HepG2 (cell line): ENCODE data around the gene NBPF11. TPM values are rescaled to one million over a fixed set of nuclear protein-coding genes. Genes with fewer than 3 reads are reported as not detected.
"Not testable (repeated sequence)": the region's sequence is repeated elsewhere in the genome, so short reads cannot be mapped to it uniquely, and the experiment has no call there.

Experiments
- ATAC-seq: fragments of 200-7000 bp; cut with Tn5 transposase; 3 replicates; pipeline ENCODE4 v1.9.1; 2020; ENCODE audit warnings: mild to moderate bottlenecking, moderate library complexity
- BruUV-seq: library from RNA; stranded (reverse); fragments of 400-500 nt; replicated peaks from 2 replicates; lab custom pipeline; 2021; lab: Mats Ljungman, UMichigan
- CTCF ChIA-PET: fragments of 300-600 bp; formaldehyde crosslinking; extraction: SDS; loops from one replicate; lab custom pipeline; 2021; ENCODE audit warnings: low total read pairs, inconsistent platforms, low intra/inter-chr PET ratio; lab: Yijun Ruan, JAX
- POLR2A ChIA-PET: fragments of 350-600 bp; sonication (Branson Sonifier 250); formaldehyde crosslinking; loops from one replicate; lab custom pipeline; 2020; ENCODE audit warnings: antibody characterized with exemption, inconsistent platforms; lab: Yijun Ruan, JAX
- DNase-seq: peaks from one replicate; pipeline ENCODE4 v3.0.0-alpha.2; 2015; ENCODE audit warnings: low spot score
- FAIRE-seq: peaks from 3 replicates; lab custom pipeline; 2011; peaks lifted over from hg19 to GRCh38; lab: Jason Lieb, UNC
- H2AFZ ChIP-seq: one replicate; pipeline ENCODE4 v1.6.1; 2011; ENCODE audit warnings: low read length, inconsistent platforms
- H3K27ac ChIP-seq: fragments of 300-600 bp; 3 replicates; pipeline ENCODE4 v1.8.0; 2011; ENCODE audit warnings: mixed run types, mild to moderate bottlenecking, mixed read lengths, low read length, inconsistent platforms; ENCODE audit not compliant: insufficient read depth; ENCODE audit errors: extremely low read length
- H3K27me3 ChIP-seq, 2 experiments: fragments of 200-600 bp in 1 of 2; 2 replicates in 1 of 2; 3 replicates in 1 of 2; pipeline versions ENCODE4 v1.6.0 to v1.8.0; 2011; ENCODE audit warnings: low read length in 2 of 2, mild to moderate bottlenecking in 2 of 2, moderate library complexity in 2 of 2, inconsistent platforms in 1 of 2; ENCODE audit not compliant: insufficient read depth in 2 of 2, control insufficient read depth in 1 of 2
- H3K36me3 ChIP-seq, 2 experiments: fragments of 200-600 bp in 1 of 2; replicated peaks in 1 of 2; 2 replicates in 1 of 2; 3 replicates in 1 of 2; pipeline versions ENCODE4 v1.5.1 to v1.8.0; 2011; ENCODE audit warnings: low read length in 2 of 2, inconsistent platforms in 1 of 2; ENCODE audit not compliant: insufficient read depth in 2 of 2, control insufficient read depth in 1 of 2
- H3K4me1 ChIP-seq: 2 replicates; pipeline ENCODE4 v1.5.1; 2012; ENCODE audit warnings: low read length, inconsistent platforms; ENCODE audit not compliant: insufficient read depth
- H3K4me2 ChIP-seq: 2 replicates; pipeline ENCODE4 v1.6.0; 2011; ENCODE audit warnings: low read depth, low read length, inconsistent platforms
- H3K4me3 ChIP-seq, 3 experiments: fragments of 200-600 bp in 1 of 3; sonication (generic), shearing (Covaris generic) in 1 of 3; replicated peaks in 1 of 3; 2 replicates each; pipeline ENCODE4 v1.5.1; 2011 to 2016; ENCODE audit warnings: low read length in 3 of 3, inconsistent platforms in 2 of 3, low read depth in 2 of 3, mild to moderate bottlenecking in 2 of 3, control low read depth in 1 of 3, mixed read lengths in 1 of 3; ENCODE audit not compliant: insufficient read depth in 1 of 3
- H3K79me2 ChIP-seq: one replicate; pipeline ENCODE4 v1.6.1; 2011; ENCODE audit warnings: low read length, inconsistent platforms; ENCODE audit not compliant: insufficient read depth
- H3K9ac ChIP-seq: 2 replicates; pipeline ENCODE4 v1.6.0; 2011; ENCODE audit warnings: mild to moderate bottlenecking, low read depth, low read length, inconsistent platforms; ENCODE audit not compliant: insufficient read depth
- H3K9me3 ChIP-seq: 2 replicates; pipeline ENCODE4 v1.5.1; 2012; ENCODE audit warnings: mild to moderate bottlenecking, low read length
- H4K20me1 ChIP-seq: 2 replicates; pipeline ENCODE4 v1.6.0; 2011; ENCODE audit warnings: inconsistent platforms, mild to moderate bottlenecking, low read length, moderate library complexity; ENCODE audit not compliant: insufficient read depth
- BCL6 ChIP-seq: IDR thresholded peaks from 2 replicates; pipeline ENCODE4 v1.6.1; 2016; ENCODE audit warnings: missing genetic modification reagents, missing compliant biosample characterization
- SOX13 ChIP-seq, 3 experiments: fragments of 450-650 bp in 1 of 3; sonication (generic) in 1 of 3; formaldehyde crosslinking in 1 of 3; IDR thresholded peaks in 2 of 3; conservative IDR thresholded peaks in 1 of 3; 2 replicates each; pipeline versions ENCODE4 v1.5.0 to v1.6.1; 2016 to 2020; ENCODE audit warnings: antibody characterized with exemption in 1 of 3, mild to moderate bottlenecking in 1 of 3, missing compliant biosample characterization in 1 of 3, missing genetic modification reagents in 1 of 3, moderate library complexity in 1 of 3
- SOX5 ChIP-seq: IDR thresholded peaks from 2 replicates; pipeline ENCODE4 v1.6.1; 2016; ENCODE audit warnings: borderline replicate concordance
- WGBS: methylation state at CpG from one replicate; pipeline ENCODE4 v1.1.6; 2017; ENCODE audit warnings: low lambda C conversion rate; 5-methylcytosine and 5-hydroxymethylcytosine counted together
- in situ Hi-C: cut with HindIII; loops from 2 replicates; pipeline ENCODE4 v1.10.0; 2017; ENCODE audit warnings: low pct_unique_long_range_greater_than_20kb; ENCODE audit not compliant: extremely low pct_ligation_motif_present
- intact Hi-C: fragments of 100-400 bp; cut with micrococcal nuclease; formaldehyde crosslinking; loops from one replicate; pipeline ENCODE4 v1.10.0; 2022; ENCODE audit not compliant: unreplicated experiment
- polyA plus RNA-seq, 8 experiments: library from polyadenylated mRNA; depleted of rRNA in 3 of 8; stranded (reverse) in 7 of 8; unstranded in 1 of 8; fragments of >200 nt; fragmentation: Illumina TruSeq in 4 of 8; extraction: Trizol in 4 of 8; gene quantifications; 2 replicates each; pipeline versions ENCODE4 v1.2.1 to v1.2.3, GENCODE V29; 2011 to 2016; ENCODE audit warnings: low read depth in 4 of 8, missing spikeins in 1 of 8, mixed read lengths in 1 of 8; ENCODE audit not compliant: insufficient read depth in 1 of 8
- total RNA-seq, 5 experiments: library from RNA; depleted of rRNA; stranded (reverse); fragments of >200 nt; fragmentation: Illumina TruSeq; extraction: Trizol; gene quantifications; 2 replicates each; pipeline ENCODE4 v1.2.3, GENCODE V29; 2016; ENCODE audit warnings: low read depth in 1 of 5

The NBPF11 gene
- total and polyA plus RNA-seq, 2 of the 13 experiments (the other 11 are each of a cell fraction or from before 2014, with no cell fraction given): 5.0 to 8.1 TPM

DNA sequence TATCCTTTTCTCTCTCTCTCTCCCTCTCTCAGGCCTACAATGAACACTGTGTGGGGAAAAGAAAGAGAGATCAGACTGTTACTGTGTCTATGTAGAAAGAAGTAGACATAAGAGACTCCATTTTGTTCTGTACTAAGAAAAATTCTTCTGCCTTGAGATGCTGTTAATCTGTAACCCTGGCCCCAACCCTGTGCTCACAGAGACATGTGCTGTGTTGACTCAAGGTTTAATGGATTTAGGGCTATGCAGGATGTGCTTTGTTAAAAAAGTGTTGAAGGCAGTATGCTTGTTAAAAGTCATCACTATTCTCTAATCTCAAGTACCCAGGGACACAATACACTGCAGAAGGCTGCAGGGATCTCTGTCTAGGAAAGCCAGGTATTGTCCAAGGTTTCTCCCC, 36.7 kb upstream of the NBPF11 start:
- H3K27me3 ChIP-seq; POLR2A ChIA-PET; H3K9me3 ChIP-seq; intact Hi-C loops; H3K79me2 ChIP-seq; TF ChIP-seq SOX13 (IDR thresholded peaks at IDR 0.05): not testable (repeated sequence)
- peak; percentile 22; the same call in 1 of the 3 replicates for ATAC-seq
- TF ChIP-seq SOX13 (CRISPR knock-in tag; conservative IDR thresholded peaks at IDR 0.05 in 1 of 2, IDR thresholded peaks at IDR 0.05 in 1 of 2): peak in 1 of 2 experiments; percentile 47; a peak in 2 of 4 replicates
- 0 out of 2 replicates have a peak, but pooled peaks have one; percentile 6 for TF ChIP-seq BCL6 (CRISPR knock-in tag)
- TF ChIP-seq SOX5 (CRISPR knock-in tag): peak; percentile 18; the same call in 1 of the 2 replicates
- TF ChIP-seq, all 625 proteins: peak for 3; not testable (repeated sequence) for 622
- H4K20me1 ChIP-seq, H3K9ac ChIP-seq, H3K36me3 ChIP-seq, BruUV-seq, H2AFZ ChIP-seq, CTCF ChIA-PET, H3K4me3 ChIP-seq, H3K27ac ChIP-seq, DNase-seq, H3K4me1 ChIP-seq, in situ Hi-C loops, FAIRE-seq: not testable (repeated sequence)
- H3K4me2 ChIP-seq: peak overlapping the region; percentile 27; the same call in 1 of the 2 replicates

DNA sequence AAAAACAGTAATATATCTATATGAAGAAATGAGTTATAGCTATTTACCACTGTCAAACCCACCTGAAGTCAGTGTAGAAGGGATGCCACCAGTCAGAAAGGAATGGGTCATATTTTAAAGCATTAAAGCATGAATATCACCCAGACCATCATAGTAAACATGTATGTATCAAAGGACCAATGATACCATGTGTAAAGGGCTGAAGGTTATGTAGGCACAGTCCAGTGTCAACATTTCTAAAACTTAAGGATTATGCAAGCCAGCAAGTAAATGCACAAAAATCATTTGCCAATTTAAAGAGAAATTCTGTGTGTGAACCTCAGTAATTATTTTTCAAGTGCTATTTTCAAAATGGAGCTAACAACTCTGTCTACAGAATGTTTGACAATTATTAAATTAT, 26.6 kb upstream of the NBPF11 start:
- FAIRE-seq, H3K36me3 ChIP-seq, BruUV-seq, H3K9me3 ChIP-seq, intact Hi-C loops, POLR2A ChIA-PET, H3K79me2 ChIP-seq, H3K9ac ChIP-seq, CTCF ChIA-PET, H3K27ac ChIP-seq, DNase-seq, H3K4me3 ChIP-seq, H4K20me1 ChIP-seq, ATAC-seq, H2AFZ ChIP-seq, H3K27me3 ChIP-seq, in situ Hi-C loops, H3K4me1 ChIP-seq, H3K4me2 ChIP-seq: not testable (repeated sequence)

DNA sequence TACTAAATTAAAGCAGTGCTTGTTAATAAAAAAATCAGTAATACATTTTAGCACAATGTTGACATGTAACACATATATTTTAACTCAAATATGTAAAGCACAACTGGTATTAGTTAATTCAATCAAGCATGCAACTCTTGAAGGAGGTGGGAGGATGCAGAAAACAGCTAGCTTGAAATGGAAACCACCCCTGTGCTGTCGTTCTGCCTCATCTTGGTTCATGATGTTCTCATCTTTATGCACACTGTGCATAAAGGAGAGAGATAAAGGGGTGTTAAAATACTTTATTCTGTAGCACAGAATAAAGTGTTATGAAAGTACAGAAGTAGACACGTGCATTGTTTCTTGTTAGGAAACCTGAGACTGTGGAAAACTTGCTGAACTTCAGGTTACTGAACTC, 23.3 kb upstream of the NBPF11 start:
- in situ Hi-C loops, DNase-seq, H2AFZ ChIP-seq, BruUV-seq, H3K27me3 ChIP-seq, H3K9me3 ChIP-seq, CTCF ChIA-PET, H3K4me2 ChIP-seq, FAIRE-seq, H3K27ac ChIP-seq, H3K79me2 ChIP-seq, H3K36me3 ChIP-seq, H3K9ac ChIP-seq, H4K20me1 ChIP-seq, intact Hi-C loops, H3K4me1 ChIP-seq, ATAC-seq, POLR2A ChIA-PET, H3K4me3 ChIP-seq: not testable (repeated sequence)
- 0% methylated on average over 2 of the region's 2 CpGs for WGBS

DNA sequence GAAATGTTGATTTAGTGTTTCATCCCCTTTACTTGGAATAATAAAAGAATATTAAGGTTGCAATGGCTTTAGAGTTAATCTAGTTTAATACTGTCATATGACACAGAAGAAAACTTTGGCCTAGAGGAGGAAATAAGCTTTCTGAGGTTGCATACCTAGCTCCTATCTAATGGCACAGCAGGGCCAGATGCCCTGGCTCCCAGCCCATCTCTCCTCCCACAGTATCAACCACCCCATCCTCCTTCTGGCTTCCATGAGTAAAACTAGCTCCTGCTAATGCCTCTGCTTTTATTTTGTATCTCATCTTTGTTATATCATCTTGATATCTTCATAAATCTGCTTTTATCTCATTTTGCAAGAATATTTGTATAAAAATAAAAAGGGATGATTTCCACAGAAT, 19.9 kb upstream of the NBPF11 start:
- H3K27ac ChIP-seq, ATAC-seq, H3K79me2 ChIP-seq, H4K20me1 ChIP-seq, BruUV-seq, H3K4me1 ChIP-seq, H3K9me3 ChIP-seq, H2AFZ ChIP-seq, POLR2A ChIA-PET, FAIRE-seq, in situ Hi-C loops, H3K4me3 ChIP-seq, H3K27me3 ChIP-seq, H3K36me3 ChIP-seq, intact Hi-C loops, H3K4me2 ChIP-seq, H3K9ac ChIP-seq, CTCF ChIA-PET, DNase-seq: not testable (repeated sequence)
